Parathyroid adenoma (tissue), 2 donors: ENCODE results near the gene C1RL.

Experiments used
- H2AFZ ChIP-seq: fragments of 300-600 bp; sonication (generic); one replicate; pipeline ENCODE4 v1.7.0; 2017; ENCODE audit warnings: antibody characterized with exemption, mild to moderate bottlenecking
- H3K27ac ChIP-seq: fragments of 300-600 bp; sonication (generic); one replicate; pipeline ENCODE4 v1.7.0; 2017
- H3K27me3 ChIP-seq: fragments of 300-600 bp; sonication (generic); one replicate; pipeline ENCODE4 v1.7.0; 2017; ENCODE audit warnings: low read length; ENCODE audit not compliant: control insufficient read depth, insufficient read depth
- H3K36me3 ChIP-seq: fragments of 300-600 bp; sonication (generic); one replicate; pipeline ENCODE4 v1.7.0; 2017; ENCODE audit warnings: low read length; ENCODE audit not compliant: control insufficient read depth, insufficient read depth
- H3K4me1 ChIP-seq: fragments of 300-600 bp; sonication (generic); one replicate; pipeline ENCODE4 v1.7.0; 2017; ENCODE audit warnings: control low read depth
- H3K4me2 ChIP-seq: fragments of 300-600 bp; sonication (generic); one replicate; pipeline ENCODE4 v1.7.0; 2017; ENCODE audit warnings: low read length
- H3K4me3 ChIP-seq: fragments of 300-600 bp; sonication (generic); one replicate; pipeline ENCODE4 v1.7.0; 2017; ENCODE audit warnings: low read depth, low read length
- H3K79me2 ChIP-seq: fragments of 300-600 bp; sonication (generic); one replicate; pipeline ENCODE4 v1.7.0; 2017; ENCODE audit warnings: control low read depth
- H3K9ac ChIP-seq: fragments of 300-600 bp; sonication (generic); one replicate; pipeline ENCODE4 v1.7.0; 2017; ENCODE audit warnings: mild to moderate bottlenecking
- H3K9me3 ChIP-seq: fragments of 300-600 bp; sonication (generic); one replicate; pipeline ENCODE4 v1.7.0; 2017; ENCODE audit warnings: low read length; ENCODE audit not compliant: control insufficient read depth
- CTCF ChIP-seq: fragments of 300-600 bp; sonication (generic); IDR thresholded peaks from one replicate; pipeline ENCODE4 v1.7.0; 2017; ENCODE audit warnings: antibody characterized with exemption, mild to moderate bottlenecking
- donor health status: primary hyperparathyroidism.

C1RL gene

GRCh38 chr12:7106082-7106481, 2.9 kb downstream of the C1RL start:
- no peak overlapping the region for H3K9ac ChIP-seq
- H3K4me1 ChIP-seq = peaks cover 4% of the 10 kb centered on the region
- H3K27me3 ChIP-seq = no peaks in the 10 kb centered on the region
- H3K27ac ChIP-seq = no peak overlapping the region
- no peak overlapping the region for H2AFZ ChIP-seq
- peaks cover 4% of the 10 kb centered on the region for H3K79me2 ChIP-seq
- no peak for TF ChIP-seq CTCF
- H3K36me3 ChIP-seq = no peaks in the 10 kb centered on the region
- no peak overlapping the region for H3K4me2 ChIP-seq
- no peak overlapping the region for H3K4me3 ChIP-seq
- peaks cover 2% of the 10 kb centered on the region for H3K9me3 ChIP-seq

GRCh38 chr12:7103837-7104584, 5.0 kb downstream of the C1RL start:
- no peak overlapping the region for H3K9ac ChIP-seq
- no peaks in the 10 kb centered on the region for H3K4me1 ChIP-seq
- H3K27ac ChIP-seq = no peak overlapping the region
- no peak overlapping the region for H3K4me2 ChIP-seq
- H2AFZ ChIP-seq = no peak overlapping the region
- TF ChIP-seq CTCF = no peak
- H3K79me2 ChIP-seq = peaks cover 4% of the 10 kb centered on the region
- H3K27me3 ChIP-seq = no peaks in the 10 kb centered on the region
- peaks cover 2% of the 10 kb centered on the region for H3K9me3 ChIP-seq
- H3K4me3 ChIP-seq = no peak overlapping the region
- no peaks in the 10 kb centered on the region for H3K36me3 ChIP-seq

- Histone ChIP-seq H3K27ac (no peak overlapping the region), H3K36me3 (no peaks in the 10 kb centered on the region), H3K4me2 (no peak overlapping the region), H3K9ac (no peak overlapping the region), H2AFZ (no peak overlapping the region), H3K79me2 (peaks cover 4% of the 10 kb centered on the region), H3K4me3 (no peak overlapping the region), H3K9me3 (peaks cover 2% of the 10 kb centered on the region), H3K4me1 (no peaks in the 10 kb centered on the region), H3K27me3 (no peaks in the 10 kb centered on the region)
- TF ChIP-seq CTCF = no peak
Observed at GRCh38 chr12:7102582-7102981, 6.4 kb downstream of the C1RL start.

GRCh38 chr12:7101694-7102131, 7.3 kb downstream of the C1RL start:
- Histone ChIP-seq H3K79me2 (no peaks in the 10 kb centered on the region), H3K9ac (no peak overlapping the region), H3K27me3 (no peaks in the 10 kb centered on the region), H3K4me2 (no peak overlapping the region), H3K27ac (no peak overlapping the region), H3K4me3 (no peak overlapping the region), H3K9me3 (peaks cover 2% of the 10 kb centered on the region), H2AFZ (no peak overlapping the region), H3K4me1 (no peaks in the 10 kb centered on the region), H3K36me3 (no peaks in the 10 kb centered on the region)
- TF ChIP-seq CTCF = no peak
